ENCODE results near the gene EXOC6B. TPM values are rescaled to one million over a fixed set of nuclear protein-coding genes. Genes with fewer than 3 reads are reported as not detected.
A peak's percentile ranks its signal among the peaks of the same experiment; 100 is the strongest.
"Not testable (repeated sequence)": the region's sequence is repeated elsewhere in the genome, so short reads cannot be mapped to it uniquely, and the experiment has no call there.

The EXOC6B gene
- total and polyA plus RNA-seq, 5 experiments from 2014 or later: 3.3 to 20.1 (median 3.4) TPM

GRCh38 chr2:72583836-72584235 is 242.0 kb downstream of the EXOC6B start:
- H3K4me1 Mint-ChIP-seq: not testable (repeated sequence)

GRCh38 chr2:72583376-72583775 is 242.5 kb downstream of the EXOC6B start:
- Mint-ChIP-seq H3K9me3 (peaks cover 0 to 3% (median 0%) of the 10 kb centered on the region in 9 donors), H3K4me3 (no peak overlapping the region), H3K36me3 (peaks cover 0 to 7% (median 4%) of the 10 kb centered on the region in 3 donors), H3K4me1 (peaks cover 0 to 8% (median 5%) of the 10 kb centered on the region in 4 donors), H3K27me3 (no peaks in the 10 kb centered on the region), H3K27ac (no peak overlapping the region)
- POLR2A ChIA-PET: no interaction called here
- DNase-seq (no peak), ATAC-seq (no peak)

More at GRCh38 chr2:72583836-72584235, 242.0 kb downstream of the EXOC6B start:
- H3K9me3 Mint-ChIP-seq, POLR2A ChIA-PET, H3K4me3 Mint-ChIP-seq, H3K36me3 Mint-ChIP-seq, H3K27ac Mint-ChIP-seq, H3K27me3 Mint-ChIP-seq, ATAC-seq, DNase-seq: not testable (repeated sequence)

GRCh38 chr2:72581560-72582181 is 244.2 kb downstream of the EXOC6B start:
- ATAC-seq: no peak

GRCh38 chr2:72579591-72580180 is 246.1 kb downstream of the EXOC6B start:
- POLR2A ChIA-PET: no interaction called here
- Mint-ChIP-seq H3K4me3 (no peak overlapping the region), H3K36me3 (peaks cover 0 to 9% (median 4%) of the 10 kb centered on the region in 3 donors), H3K4me1 (peaks cover 0 to 6% (median 3%) of the 10 kb centered on the region in 4 donors), H3K9me3 (no peaks in the 10 kb centered on the region), H3K27ac (no peak overlapping the region), H3K27me3 (no peaks in the 10 kb centered on the region)
- DNase-seq (peak in 3 of 10 donors; percentile 19 to 36 (median 21)), ATAC-seq (no peak)

More at GRCh38 chr2:72581560-72582181, 244.2 kb downstream of the EXOC6B start:
- H3K4me1 Mint-ChIP-seq: peaks cover 0 to 8% (median 5%) of the 10 kb centered on the region in 4 donors
- H3K27ac Mint-ChIP-seq: no peak overlapping the region
- POLR2A ChIA-PET: no interaction called here
- H3K36me3 Mint-ChIP-seq: peaks cover 0 to 7% (median 0%) of the 10 kb centered on the region in 3 donors
- no peaks in the 10 kb centered on the region for H3K27me3 Mint-ChIP-seq
- no peak for DNase-seq
- peaks cover 0 to 3% (median 0%) of the 10 kb centered on the region in 9 donors for H3K9me3 Mint-ChIP-seq
- no peak overlapping the region for H3K4me3 Mint-ChIP-seq

- POLR2A ChIA-PET: no interaction called here
- peaks cover 0 to 2% (median 0%) of the 10 kb centered on the region in 4 donors for H3K4me1 Mint-ChIP-seq
- H3K9me3 Mint-ChIP-seq: no peaks in the 10 kb centered on the region
- H3K36me3 Mint-ChIP-seq: peaks cover 0 to 11% (median 6%) of the 10 kb centered on the region in 3 donors
- H3K27me3 Mint-ChIP-seq: no peaks in the 10 kb centered on the region
- H3K4me3 Mint-ChIP-seq: no peak overlapping the region
- H3K27ac Mint-ChIP-seq: no peak overlapping the region
- DNase-seq (no peak), ATAC-seq (no peak)
Measured at GRCh38 chr2:72576861-72577260, 249.0 kb downstream of the EXOC6B start.

GRCh38 chr2:72576459-72576858 is 249.4 kb downstream of the EXOC6B start:
- ATAC-seq (no peak), DNase-seq (no peak)
- Mint-ChIP-seq H3K4me3 (no peak overlapping the region), H3K36me3 (peaks cover 0 to 11% (median 6%) of the 10 kb centered on the region in 3 donors), H3K4me1 (peaks cover 0 to 2% (median 0%) of the 10 kb centered on the region in 4 donors), H3K27me3 (no peaks in the 10 kb centered on the region), H3K27ac (no peak overlapping the region), H3K9me3 (no peaks in the 10 kb centered on the region)
- POLR2A ChIA-PET: no interaction called here

GRCh38 chr2:72574886-72575285 is 250.9 kb downstream of the EXOC6B start:
- Mint-ChIP-seq H3K36me3 (peaks cover 0 to 15% (median 6%) of the 10 kb centered on the region in 3 donors), H3K27ac (no peak overlapping the region), H3K27me3 (no peaks in the 10 kb centered on the region), H3K4me3 (no peak overlapping the region), H3K9me3 (no peaks in the 10 kb centered on the region), H3K4me1 (peaks cover 0 to 2% (median 0%) of the 10 kb centered on the region in 4 donors)
- no peak for DNase-seq
- POLR2A ChIA-PET: no interaction called here
- no peak for ATAC-seq

- DNase-seq (no peak), ATAC-seq (no peak)
- Mint-ChIP-seq H3K9me3 (no peaks in the 10 kb centered on the region), H3K4me1 (peaks cover 0 to 2% (median 0%) of the 10 kb centered on the region in 4 donors), H3K36me3 (peaks cover 0 to 21% (median 10%) of the 10 kb centered on the region in 3 donors), H3K4me3 (no peak overlapping the region), H3K27me3 (no peaks in the 10 kb centered on the region), H3K27ac (no peak overlapping the region)
- POLR2A ChIA-PET: no interaction called here
Measured at GRCh38 chr2:72573232-72573631, 252.6 kb downstream of the EXOC6B start.

GRCh38 chr2:72572501-72572900 is 253.3 kb downstream of the EXOC6B start:
- H3K9me3 Mint-ChIP-seq: no peaks in the 10 kb centered on the region
- DNase-seq (no peak), ATAC-seq (no peak)
- peaks cover 0 to 2% (median 0%) of the 10 kb centered on the region in 4 donors for H3K4me1 Mint-ChIP-seq
- H3K4me3 Mint-ChIP-seq: no peak overlapping the region
- H3K27ac Mint-ChIP-seq: no peak overlapping the region
- H3K36me3 Mint-ChIP-seq: peaks cover 0 to 21% (median 15%) of the 10 kb centered on the region in 3 donors
- POLR2A ChIA-PET: no interaction called here
- no peaks in the 10 kb centered on the region for H3K27me3 Mint-ChIP-seq

GRCh38 chr2:72570413-72570812 is 255.4 kb downstream of the EXOC6B start:
- Mint-ChIP-seq H3K36me3 (peaks cover 0 to 19% (median 18%) of the 10 kb centered on the region in 3 donors), H3K9me3 (no peaks in the 10 kb centered on the region), H3K27me3 (no peaks in the 10 kb centered on the region), H3K4me1 (peaks cover 0 to under 1% (median 0%) of the 10 kb centered on the region in 4 donors), H3K27ac (no peak overlapping the region), H3K4me3 (no peak overlapping the region)
- POLR2A ChIA-PET: no interaction called here
- ATAC-seq: no peak
- no peak for DNase-seq

GRCh38 chr2:72562451-72563153 is 263.2 kb downstream of the EXOC6B start:
- POLR2A ChIA-PET: no interaction called here
- ATAC-seq: no peak
- H3K27ac Mint-ChIP-seq: no peak overlapping the region
- no peak for DNase-seq
- no peaks in the 10 kb centered on the region for H3K27me3 Mint-ChIP-seq
- peaks cover 0 to 7% (median 2%) of the 10 kb centered on the region in 4 donors for H3K4me1 Mint-ChIP-seq
- no peaks in the 10 kb centered on the region for H3K9me3 Mint-ChIP-seq
- H3K4me3 Mint-ChIP-seq: no peak overlapping the region
- H3K36me3 Mint-ChIP-seq: peaks cover 5 to 25% (median 22%) of the 10 kb centered on the region in 3 donors

GRCh38 chr2:72561621-72562318 is 264.1 kb downstream of the EXOC6B start:
- no peak for DNase-seq
- peaks cover 0 to 2% (median 0%) of the 10 kb centered on the region in 9 donors for H3K9me3 Mint-ChIP-seq
- peaks cover 10 to 31% (median 24%) of the 10 kb centered on the region in 3 donors for H3K36me3 Mint-ChIP-seq
- no peaks in the 10 kb centered on the region for H3K27me3 Mint-ChIP-seq
- no peak for ATAC-seq
- POLR2A ChIA-PET: no interaction called here
- H3K27ac Mint-ChIP-seq: no peak overlapping the region
- H3K4me3 Mint-ChIP-seq: no peak overlapping the region
- peaks cover 0 to 7% (median 2%) of the 10 kb centered on the region in 4 donors for H3K4me1 Mint-ChIP-seq

Data from naive thymus-derived CD8-positive, alpha-beta T cell (primary cell).